Subcutaneous adipose tissue (tissue), 4 donors: Measurements from ENCODE around the gene DPP6. TPM values are rescaled to one million over a fixed set of nuclear protein-coding genes. Genes with fewer than 3 reads are reported as not detected.

Experiments
- CTCF ChIP-seq: fragments of 450-650 bp; IDR thresholded peaks from one replicate; pipeline ENCODE4 v1.5.1; 2016; ENCODE audit warnings: low read depth, mild to moderate bottlenecking, control low read depth, antibody characterized with exemption, moderate library complexity
- total RNA-seq, 4 donors: library from RNA; depleted of rRNA; stranded (reverse); fragments of >200 nt; gene quantifications; one replicate each; pipeline ENCODE4 v1.1.0, GENCODE V29; 2016

Gene DPP6
- total RNA-seq, 4 donors from 2014 or later = 0.19 to 2.0 (median 0.85) TPM; not detected in 1

GRCh38 chr7:154530136-154530535, 477.9 kb downstream of the DPP6 start:
- no peak for TF ChIP-seq CTCF

GRCh38 chr7:154532771-154533170, 480.6 kb downstream of the DPP6 start:
- no peak for TF ChIP-seq CTCF

- no peak for TF ChIP-seq CTCF
These were observed 488.4 kb downstream of the DPP6 start for GRCh38 chr7:154540596-154540995.

GRCh38 chr7:154541606-154542005, 489.4 kb downstream of the DPP6 start:
- TF ChIP-seq CTCF = no peak

GRCh38 chr7:154546946-154547587, 494.9 kb downstream of the DPP6 start:
- no peak for TF ChIP-seq CTCF

- TF ChIP-seq CTCF = no peak
These were observed 501.6 kb downstream of the DPP6 start for GRCh38 chr7:154553711-154554265.

GRCh38 chr7:154559454-154559853, 507.3 kb downstream of the DPP6 start:
- no peak for TF ChIP-seq CTCF
